Immature natural killer cell (primary cell): ENCODE data around the gene HNRNPF. TPM values are rescaled to one million over a fixed set of nuclear protein-coding genes. Genes with fewer than 3 reads are reported as not detected.
"Not testable (repeated sequence)": the region's sequence is repeated elsewhere in the genome, so short reads cannot be mapped to it uniquely, and the experiment has no call there.

Source experiments
- DNase-seq, 3 donors: peaks; one replicate each; pipeline ENCODE4 v3.0.0; 2022; ENCODE audit warnings: mixed read lengths in 1 of 3
- H3K27ac Mint-ChIP-seq, 6 donors: one replicate each; pipeline ENCODE4 v1.8.0; 2020; ENCODE audit warnings: mixed read lengths in 6 of 6, mild to moderate bottlenecking in 5 of 6, inconsistent platforms in 4 of 6, moderate library complexity in 3 of 6
- H3K27me3 Mint-ChIP-seq, 3 donors: one replicate each; pipeline ENCODE4 v1.8.0; 2020 to 2021; ENCODE audit warnings: low read depth in 3 of 3, mild to moderate bottlenecking in 3 of 3, mixed read lengths in 3 of 3, moderate library complexity in 3 of 3, inconsistent platforms in 1 of 3
- H3K36me3 Mint-ChIP-seq, 3 donors: one replicate each; pipeline ENCODE4 v1.8.0; 2020; ENCODE audit warnings: mixed read lengths in 3 of 3, inconsistent platforms in 2 of 3, mild to moderate bottlenecking in 2 of 3
- H3K4me1 Mint-ChIP-seq, 2 donors: one replicate each; pipeline ENCODE4 v1.8.0; 2020; ENCODE audit warnings: inconsistent platforms in 2 of 2, mild to moderate bottlenecking in 2 of 2, mixed read lengths in 2 of 2, moderate library complexity in 1 of 2
- H3K4me3 Mint-ChIP-seq, 5 donors: one replicate each; pipeline ENCODE4 v1.8.0; 2020; ENCODE audit warnings: mild to moderate bottlenecking in 5 of 5, mixed read lengths in 5 of 5, inconsistent platforms in 3 of 5, moderate library complexity in 3 of 5
- H3K9me3 Mint-ChIP-seq, 6 donors: one replicate each; pipeline ENCODE4 v1.8.0; 2020; ENCODE audit warnings: mild to moderate bottlenecking in 6 of 6, mixed read lengths in 6 of 6, inconsistent platforms in 4 of 6, moderate library complexity in 3 of 6
- polyA plus RNA-seq, 3 donors: library from polyadenylated mRNA; unstranded; fragments of 300-500 nt; fragmentation: Illumina TruSeq; gene quantifications; one replicate each; pipeline ENCODE4 v1.2.3, GENCODE V29; 2021

HNRNPF gene
- polyA plus RNA-seq, 3 donors from 2014 or later, result 184 to 274 (median 203) TPM

DNA sequence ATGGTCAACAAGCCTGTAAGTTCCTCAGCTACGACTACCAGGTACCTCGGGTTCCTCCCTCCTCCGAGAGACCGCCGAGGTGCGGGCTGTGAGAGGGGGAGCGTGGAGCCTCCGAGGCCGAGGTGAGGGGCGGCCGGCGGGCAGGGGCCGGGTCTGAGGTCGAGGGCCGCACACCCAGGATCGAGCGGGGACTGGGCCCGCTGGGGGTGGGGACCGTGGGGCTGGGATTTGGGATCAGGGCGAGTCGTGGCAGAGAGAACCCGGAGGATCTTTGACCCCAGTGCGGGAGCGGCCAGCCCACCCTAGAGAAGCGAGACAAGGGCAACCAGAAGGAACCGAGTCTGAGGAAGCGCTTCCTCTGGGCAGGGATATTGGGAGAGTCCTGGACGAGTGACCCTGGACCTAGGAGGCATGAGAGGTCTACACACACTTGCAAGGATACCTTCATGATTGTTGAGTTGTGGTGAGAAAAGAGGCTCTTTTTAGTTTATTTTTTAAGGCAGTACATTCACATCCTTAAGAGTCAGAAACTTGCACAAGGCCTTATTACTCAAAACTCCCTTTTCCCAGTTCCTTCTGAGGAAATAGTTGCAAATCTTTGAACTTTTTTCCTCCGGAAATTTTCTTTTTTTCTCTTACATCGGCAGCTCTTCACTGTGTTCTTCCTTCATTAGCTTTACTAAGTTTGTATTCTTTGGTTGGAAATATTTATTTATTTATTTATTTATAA lies 28.3 kb upstream of the HNRNPF start:
- H3K36me3 Mint-ChIP-seq, result peaks cover 3 to 7% (median 6%) of the 10 kb centered on the region in 3 donors
- H3K27me3 Mint-ChIP-seq, result peaks cover 5 to 15% (median 5%) of the 10 kb centered on the region in 3 donors
- peak overlapping the region; percentile 79 to 99 (median 96) for H3K4me3 Mint-ChIP-seq
- H3K27ac Mint-ChIP-seq, result peak overlapping the region; percentile 95 to 99 (median 99)
- H3K4me1 Mint-ChIP-seq, result peaks cover 20 to 24% of the 10 kb centered on the region in 2 donors
- H3K9me3 Mint-ChIP-seq, result no peaks in the 10 kb centered on the region
- DNase-seq, result no peak

DNA sequence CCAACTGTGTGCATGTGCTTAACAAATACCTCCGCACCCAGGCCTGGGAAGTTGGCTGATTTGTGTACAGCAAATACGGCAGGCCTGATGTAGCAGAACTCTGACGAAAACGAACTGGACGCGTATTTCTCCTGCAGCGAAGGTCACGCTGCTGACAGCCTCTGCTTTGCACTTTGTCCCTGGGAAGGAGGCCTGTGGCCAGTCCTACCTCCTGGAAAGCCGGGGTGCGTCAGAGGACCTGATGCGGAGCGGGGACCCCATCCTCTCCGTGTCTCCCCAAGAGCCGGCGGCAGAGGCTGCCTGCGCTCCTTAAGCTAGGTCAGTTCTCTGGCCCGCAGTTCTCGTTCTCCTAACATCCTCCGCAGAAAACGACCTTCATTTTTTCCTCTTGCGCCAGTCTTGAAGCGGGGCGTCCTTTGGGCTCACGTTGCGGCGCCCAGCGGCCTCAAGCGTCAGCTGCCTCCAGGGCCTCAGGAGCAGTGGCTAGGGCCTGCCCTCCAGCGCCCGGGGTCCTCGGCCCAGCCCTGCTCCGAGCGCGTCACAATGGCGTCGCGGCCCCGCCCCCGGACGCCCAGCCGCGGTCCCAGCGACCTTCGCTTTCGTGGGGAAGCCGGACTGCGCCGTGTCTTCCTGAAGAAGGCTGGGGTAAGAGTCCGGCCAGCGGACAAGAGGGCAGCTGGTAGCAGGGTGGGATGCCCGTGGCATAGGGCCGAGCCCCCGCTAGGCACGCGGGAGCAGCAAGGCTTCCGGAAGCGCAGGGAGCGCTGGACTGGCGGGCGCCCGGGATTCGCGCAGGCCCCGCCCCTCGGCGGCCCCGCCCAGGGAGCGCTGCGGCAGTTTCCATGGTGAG lies 27.5 kb upstream of the HNRNPF start, which contains the start of gene ZNF487:
TSS of gene ZNF487 (plus strand) at position 821 of the 850 bp plus-strand sequence. CDS start 38,703 bp downstream, outside the sequence.
- DNase-seq, result peak; percentile 95 to 97 (median 95)
- Mint-ChIP-seq H3K4me1 (peaks cover 20 to 24% of the 10 kb centered on the region in 2 donors), H3K27me3 (peaks cover 5 to 15% (median 5%) of the 10 kb centered on the region in 3 donors), H3K27ac (peak within 1 kb of the TSS; percentile 98 to 99 (median 99)), H3K36me3 (peaks cover 3 to 7% (median 6%) of the 10 kb centered on the region in 3 donors), H3K4me3 (peak within 1 kb of the TSS; percentile 94 to 99 (median 96)), H3K9me3 (no peaks in the 10 kb centered on the region)

DNA sequence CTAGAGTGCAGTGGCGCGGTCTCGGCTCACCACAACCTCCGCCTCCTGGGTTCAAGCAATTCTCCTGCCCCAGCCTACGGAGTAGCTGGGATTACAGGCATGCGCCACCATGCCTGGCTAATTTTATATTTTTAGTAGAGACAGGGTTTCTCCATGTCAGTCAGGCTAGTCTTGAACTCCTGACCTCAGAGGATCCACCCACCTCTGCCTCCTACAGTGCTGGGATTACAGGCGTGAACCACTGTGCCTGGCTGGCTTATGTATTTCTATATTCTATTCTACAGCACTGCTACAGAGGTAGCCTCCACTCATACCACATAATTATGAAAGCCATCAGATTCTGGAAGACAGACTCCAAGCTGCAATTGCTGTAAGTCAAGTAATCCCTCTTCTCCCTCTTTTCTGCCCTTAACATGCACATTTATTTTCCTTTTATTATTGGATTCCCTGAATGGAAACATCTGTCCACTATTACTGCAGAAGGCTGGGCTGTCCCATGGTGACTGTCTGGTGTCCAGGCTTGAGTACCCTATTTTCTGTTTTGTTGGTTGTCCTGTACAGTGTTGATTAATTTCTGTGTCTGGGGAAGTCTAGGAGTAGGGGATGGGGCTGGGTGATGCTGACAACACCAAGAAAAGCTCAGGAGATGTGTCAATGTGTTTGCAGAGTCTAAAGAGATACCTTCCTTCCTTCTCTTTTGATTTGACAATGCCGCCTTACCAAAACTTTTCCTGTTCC lies 22.1 kb upstream of the HNRNPF start:
- no peak overlapping the region for H3K4me3 Mint-ChIP-seq
- H3K27ac Mint-ChIP-seq, result peak overlapping the region in 1 of 6 donors; percentile 45
- no peak for DNase-seq
- peaks cover 1 to 6% of the 10 kb centered on the region in 2 donors for H3K4me1 Mint-ChIP-seq
- H3K27me3 Mint-ChIP-seq, result peaks cover 0 to 3% (median 0%) of the 10 kb centered on the region in 3 donors
- no peaks in the 10 kb centered on the region for H3K9me3 Mint-ChIP-seq
- peaks cover 3% of the 10 kb centered on the region in 3 donors for H3K36me3 Mint-ChIP-seq

DNA sequence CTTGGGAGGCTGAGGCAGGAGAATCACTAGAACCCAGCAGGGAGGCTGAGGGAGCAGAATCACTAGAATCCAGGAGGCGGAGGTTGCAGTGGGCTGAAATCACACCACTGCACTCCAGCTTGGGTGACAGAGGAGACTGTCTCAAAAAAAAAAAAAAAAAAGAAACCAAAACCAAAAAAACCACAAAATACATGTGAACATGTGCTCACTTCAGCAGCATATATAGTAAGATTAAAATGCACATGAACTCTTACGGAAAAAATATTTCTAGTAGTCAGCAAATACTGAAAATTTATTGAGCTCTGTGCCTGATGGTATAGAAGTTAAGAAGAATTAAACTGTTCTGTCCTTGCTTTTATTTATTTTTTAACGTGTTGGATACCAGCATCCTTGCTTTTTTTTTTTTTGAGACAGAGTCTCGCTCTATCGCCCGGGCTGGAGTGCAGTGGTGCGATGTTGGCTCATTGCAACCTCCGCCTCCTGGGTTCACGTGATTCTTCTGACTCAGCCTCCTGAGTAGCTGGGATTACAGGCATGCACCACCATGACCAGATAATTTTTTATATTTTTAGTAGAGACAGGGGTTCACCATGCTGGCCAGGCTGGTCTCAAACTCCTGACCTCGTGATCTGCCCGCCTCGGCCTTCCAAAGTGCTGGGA lies 18.3 kb upstream of the HNRNPF start:
- Mint-ChIP-seq H3K9me3 (no peaks in the 10 kb centered on the region), H3K4me1 (no peaks in the 10 kb centered on the region), H3K4me3 (no peak overlapping the region), H3K27me3 (peaks cover 0 to 3% (median 0%) of the 10 kb centered on the region in 3 donors), H3K36me3 (no peaks in the 10 kb centered on the region), H3K27ac (peak overlapping the region in 1 of 6 donors; percentile 40)
- DNase-seq, result no peak

DNA sequence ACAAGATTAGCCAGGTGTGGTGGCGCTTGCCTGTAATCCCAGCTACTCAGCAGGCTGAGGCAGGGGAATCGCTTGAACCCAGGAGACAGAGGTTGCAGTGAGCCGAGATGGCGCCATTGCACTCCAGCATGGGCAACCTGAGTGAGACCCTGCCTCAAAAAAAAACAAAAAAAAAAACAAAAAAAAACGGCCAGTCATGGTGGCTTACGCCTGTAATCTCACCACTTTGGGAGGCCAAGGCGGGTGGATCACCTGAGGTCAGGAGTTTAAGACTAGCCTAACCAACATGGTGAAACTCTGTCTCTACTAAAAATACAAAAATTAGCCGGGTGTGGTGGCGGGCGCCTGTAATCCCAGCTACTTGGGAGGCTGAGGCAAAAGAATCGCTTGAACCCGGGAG lies 17.5 kb upstream of the HNRNPF start:
- DNase-seq, H3K4me3 Mint-ChIP-seq, H3K9me3 Mint-ChIP-seq, H3K27ac Mint-ChIP-seq, H3K36me3 Mint-ChIP-seq, H3K27me3 Mint-ChIP-seq, H3K4me1 Mint-ChIP-seq: not testable (repeated sequence)

DNA sequence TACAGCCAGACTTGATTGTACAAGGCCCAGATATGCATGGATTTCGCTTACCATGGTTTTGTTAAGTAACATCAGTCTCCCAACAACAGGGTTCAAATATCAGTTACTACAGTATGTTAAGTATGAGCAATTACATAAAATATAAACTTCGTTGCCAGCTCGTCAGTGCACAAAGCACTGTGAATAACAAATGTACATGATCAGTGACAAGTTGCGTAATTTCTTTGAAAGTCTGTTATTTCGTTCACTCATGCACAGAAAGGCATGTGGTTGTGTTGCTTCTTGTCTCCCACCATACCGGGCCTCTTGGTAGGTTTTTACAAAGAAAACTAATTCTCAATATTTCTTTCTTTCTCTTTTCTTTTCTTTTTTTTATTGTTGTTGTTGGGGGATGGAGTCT lies 15.4 kb upstream of the HNRNPF start:
- Mint-ChIP-seq H3K4me3 (no peak overlapping the region), H3K4me1 (peaks cover 20 to 24% of the 10 kb centered on the region in 2 donors), H3K9me3 (no peaks in the 10 kb centered on the region), H3K36me3 (no peaks in the 10 kb centered on the region), H3K27ac (no peak overlapping the region), H3K27me3 (peaks cover 7 to 19% (median 13%) of the 10 kb centered on the region in 3 donors)
- no peak for DNase-seq

DNA sequence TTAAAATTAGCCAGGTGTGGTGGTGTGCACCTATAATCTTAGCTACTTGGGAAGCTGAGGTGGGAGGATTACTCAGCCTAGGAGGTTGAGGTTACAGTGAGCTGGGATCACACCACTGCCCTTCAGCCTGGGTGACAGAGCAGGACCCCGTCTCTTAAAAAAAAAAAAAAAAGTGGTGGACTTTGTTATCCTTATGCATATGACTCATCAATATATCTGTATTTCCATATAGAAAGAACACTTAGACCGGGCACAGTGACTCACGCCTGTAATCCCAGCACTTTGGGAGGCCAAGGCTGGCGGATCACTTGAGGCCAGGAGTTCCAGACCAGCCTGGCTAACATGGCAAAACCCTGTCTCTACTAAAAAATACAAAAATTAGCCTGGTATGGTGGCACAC lies 13.0 kb upstream of the HNRNPF start:
- H3K36me3 Mint-ChIP-seq, DNase-seq, H3K9me3 Mint-ChIP-seq: not testable (repeated sequence)
- Mint-ChIP-seq H3K4me3 (peak overlapping the region in 3 of 5 donors; percentile 50 to 95 (median 92)), H3K27me3 (peaks cover 7 to 22% (median 17%) of the 10 kb centered on the region in 3 donors), H3K4me1 (peaks cover 43 to 45% of the 10 kb centered on the region in 2 donors), H3K27ac (peak overlapping the region; percentile 80 to 99 (median 92))

DNA sequence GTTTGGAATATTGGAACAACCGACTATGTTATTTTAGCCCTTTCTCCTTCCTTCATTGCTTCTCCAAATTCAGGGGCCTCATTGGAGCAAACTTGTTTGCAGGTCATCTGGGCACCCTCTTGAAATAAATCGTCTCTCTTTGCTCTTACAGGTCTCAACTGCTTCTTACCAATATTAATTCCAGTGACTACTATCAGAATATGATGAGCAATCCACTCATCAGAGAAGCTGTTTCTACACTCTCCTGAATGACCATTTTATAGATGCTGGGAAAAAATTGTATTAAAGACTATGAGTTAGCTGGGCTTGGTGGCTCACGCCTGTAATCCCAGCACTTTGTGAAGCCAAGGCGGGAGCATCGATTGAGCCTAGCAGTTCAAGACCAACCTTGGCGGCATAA lies 12.5 kb upstream of the HNRNPF start:
- Mint-ChIP-seq H3K27me3 (peaks cover 7 to 23% (median 17%) of the 10 kb centered on the region in 3 donors), H3K9me3 (no peaks in the 10 kb centered on the region), H3K4me1 (peaks cover 43 to 45% of the 10 kb centered on the region in 2 donors), H3K27ac (peak overlapping the region; percentile 80 to 99 (median 92)), H3K4me3 (peak overlapping the region; percentile 47 to 95 (median 65)), H3K36me3 (no peaks in the 10 kb centered on the region)
- no peak for DNase-seq

DNA sequence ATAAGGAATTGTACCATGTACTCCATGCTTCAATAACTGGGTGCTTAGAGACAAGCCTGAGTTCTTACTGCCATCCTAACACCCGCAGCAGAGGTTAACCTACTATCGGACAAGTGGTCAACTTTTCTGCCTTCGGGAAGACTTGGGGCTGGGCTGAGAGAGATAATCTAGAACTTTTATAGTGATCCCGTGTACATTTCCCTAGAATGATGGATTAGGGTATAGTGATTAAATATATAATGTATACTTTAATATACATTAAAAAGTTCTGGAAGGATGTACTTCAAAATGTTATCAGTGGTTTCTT lies 12.2 kb upstream of the HNRNPF start:
- Mint-ChIP-seq H3K4me3 (peak overlapping the region; percentile 92 to 95 (median 92)), H3K27me3 (peaks cover 7 to 23% (median 17%) of the 10 kb centered on the region in 3 donors), H3K36me3 (no peaks in the 10 kb centered on the region), H3K27ac (peak overlapping the region; percentile 95 to 99 (median 98)), H3K4me1 (peaks cover 43 to 45% of the 10 kb centered on the region in 2 donors), H3K9me3 (no peaks in the 10 kb centered on the region)
- no peak for DNase-seq

DNA sequence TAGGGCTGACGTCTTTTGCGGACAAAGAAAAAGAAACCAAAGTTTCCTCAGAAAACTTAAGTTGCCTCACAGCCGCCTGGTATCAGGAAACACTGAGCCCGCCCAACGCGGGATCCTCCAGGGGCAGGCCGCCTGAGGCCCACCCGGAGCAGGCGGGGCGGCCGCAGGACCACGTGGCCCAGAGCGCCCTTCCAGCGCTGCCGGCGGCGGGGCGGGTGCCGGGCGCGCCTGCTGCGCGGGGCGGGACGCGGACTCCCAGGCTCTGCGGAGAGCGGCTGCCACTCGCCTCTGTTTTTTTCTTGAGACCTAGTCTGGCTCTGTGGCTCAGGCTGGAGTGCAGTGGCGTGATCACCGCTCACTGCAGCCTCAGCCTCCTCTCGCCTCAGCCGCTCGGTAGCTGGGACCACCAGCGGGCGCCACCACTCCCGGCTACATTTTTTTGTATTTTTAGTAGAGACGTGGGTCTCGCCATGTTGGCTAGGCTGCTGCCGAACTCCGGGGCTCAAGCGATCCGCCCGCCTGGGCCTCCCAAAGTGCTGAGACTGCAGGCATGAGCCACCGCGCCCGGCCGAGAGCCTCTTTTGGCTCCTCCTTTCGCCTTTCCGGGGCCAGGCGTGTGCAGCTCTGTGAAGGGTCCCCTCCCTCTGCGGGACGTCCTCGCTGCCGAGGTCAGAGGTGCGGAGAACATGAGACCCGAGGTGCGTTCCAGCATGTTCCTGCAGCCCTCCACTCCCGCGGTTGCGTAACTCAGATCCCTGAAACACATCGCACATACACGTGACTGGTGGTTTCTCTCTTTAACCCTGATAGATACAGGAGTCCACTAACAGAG lies 11.6 kb upstream of the HNRNPF start:
- Mint-ChIP-seq H3K27me3 (peaks cover 7 to 23% (median 17%) of the 10 kb centered on the region in 3 donors), H3K27ac (peak overlapping the region; percentile 95 to 99 (median 99)), H3K4me3 (peak overlapping the region; percentile 92 to 95 (median 92)), H3K9me3 (no peaks in the 10 kb centered on the region), H3K4me1 (peaks cover 43 to 45% of the 10 kb centered on the region in 2 donors), H3K36me3 (no peaks in the 10 kb centered on the region)
- DNase-seq, result peak; percentile 91 to 92 (median 91)

DNA sequence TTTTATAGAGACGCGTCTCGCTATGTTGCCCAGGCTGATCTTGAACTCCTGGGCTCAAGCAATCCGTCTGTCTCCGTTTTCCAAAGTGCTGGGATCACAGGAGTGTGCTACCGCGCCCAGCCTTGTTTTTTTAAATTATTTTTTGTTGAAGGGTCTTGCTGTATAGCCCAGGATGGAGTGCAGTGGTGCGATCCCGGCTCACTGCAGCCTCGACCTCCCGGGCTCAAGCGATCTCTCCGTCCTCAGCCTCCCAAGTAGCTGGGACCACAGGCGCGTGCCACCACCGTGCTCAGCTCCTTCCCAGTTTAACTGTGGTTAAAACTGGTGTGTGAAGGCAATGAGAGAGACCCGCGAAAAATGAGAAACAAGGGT lies 11.0 kb upstream of the HNRNPF start:
- peak overlapping the region; percentile 72 to 87 (median 84) for H3K4me3 Mint-ChIP-seq
- no peaks in the 10 kb centered on the region for H3K36me3 Mint-ChIP-seq
- H3K9me3 Mint-ChIP-seq, result no peaks in the 10 kb centered on the region
- H3K27ac Mint-ChIP-seq, result peak overlapping the region; percentile 92 to 99 (median 97)
- H3K27me3 Mint-ChIP-seq, result peaks cover 7 to 23% (median 17%) of the 10 kb centered on the region in 3 donors
- no peak for DNase-seq
- peaks cover 43 to 45% of the 10 kb centered on the region in 2 donors for H3K4me1 Mint-ChIP-seq
